ENCODE results near the gene ATP10A. TPM values are rescaled to one million over a fixed set of nuclear protein-coding genes. Genes with fewer than 3 reads are reported as not detected.
A peak's percentile ranks its signal among the peaks of the same experiment; 100 is the strongest.

ATP10A gene
- total RNA-seq, 1 donor from 2014 or later = not detected

DNA sequence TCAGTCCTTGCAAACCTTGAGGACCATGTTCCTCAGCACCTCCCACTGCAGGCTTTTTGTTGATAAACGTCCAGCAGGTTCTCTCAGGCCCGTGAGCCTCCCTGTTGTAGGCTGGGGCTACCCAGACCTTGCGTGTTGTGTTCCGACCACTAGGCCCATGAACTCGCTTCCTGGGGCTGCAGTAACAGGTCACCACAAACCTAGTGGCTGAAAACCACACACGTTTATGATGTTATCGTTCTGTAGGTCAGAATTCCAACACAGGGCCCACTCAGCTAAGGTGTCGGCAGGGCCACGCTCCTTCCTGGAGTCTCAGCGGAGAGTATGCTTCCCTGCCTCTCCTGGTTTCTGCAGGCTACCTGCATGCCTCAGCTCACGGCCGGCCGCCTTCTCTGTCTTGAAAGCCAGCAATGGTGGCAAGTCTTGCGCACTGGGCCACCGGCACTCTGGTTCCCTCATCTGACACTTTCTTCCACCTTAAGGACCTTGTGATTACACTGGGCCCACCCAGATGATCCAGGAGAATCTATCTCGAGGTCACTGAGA is 60.8 kb downstream of the ATP10A start:
- DNase-seq = no peak
- Mint-ChIP-seq H3K36me3 (ENCODE audit: unreplicated experiment) (no peaks in the 10 kb centered on the region), H3K9me3 (ENCODE audit: unreplicated experiment) (no peaks in the 10 kb centered on the region), H3K27me3 (ENCODE audit: unreplicated experiment) (peaks cover 7% of the 10 kb centered on the region), H3K4me3 (ENCODE audit: unreplicated experiment) (no peak overlapping the region), H3K27ac (ENCODE audit: unreplicated experiment) (no peak overlapping the region), H3K4me1 (ENCODE audit: low read depth, unreplicated experiment) (peaks cover 10% of the 10 kb centered on the region)
- TF ChIP-seq, protein P1, sequence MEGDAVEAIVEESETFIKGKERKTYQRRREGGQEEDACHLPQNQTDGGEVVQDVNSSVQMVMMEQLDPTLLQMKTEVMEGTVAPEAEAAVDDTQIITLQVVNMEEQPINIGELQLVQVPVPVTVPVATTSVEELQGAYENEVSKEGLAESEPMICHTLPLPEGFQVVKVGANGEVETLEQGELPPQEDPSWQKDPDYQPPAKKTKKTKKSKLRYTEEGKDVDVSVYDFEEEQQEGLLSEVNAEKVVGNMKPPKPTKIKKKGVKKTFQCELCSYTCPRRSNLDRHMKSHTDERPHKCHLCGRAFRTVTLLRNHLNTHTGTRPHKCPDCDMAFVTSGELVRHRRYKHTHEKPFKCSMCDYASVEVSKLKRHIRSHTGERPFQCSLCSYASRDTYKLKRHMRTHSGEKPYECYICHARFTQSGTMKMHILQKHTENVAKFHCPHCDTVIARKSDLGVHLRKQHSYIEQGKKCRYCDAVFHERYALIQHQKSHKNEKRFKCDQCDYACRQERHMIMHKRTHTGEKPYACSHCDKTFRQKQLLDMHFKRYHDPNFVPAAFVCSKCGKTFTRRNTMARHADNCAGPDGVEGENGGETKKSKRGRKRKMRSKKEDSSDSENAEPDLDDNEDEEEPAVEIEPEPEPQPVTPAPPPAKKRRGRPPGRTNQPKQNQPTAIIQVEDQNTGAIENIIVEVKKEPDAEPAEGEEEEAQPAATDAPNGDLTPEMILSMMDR (IDR thresholded peaks at IDR 0.05; ENCODE audit: partially characterized antibody, unreplicated experiment) = no peak

DNA sequence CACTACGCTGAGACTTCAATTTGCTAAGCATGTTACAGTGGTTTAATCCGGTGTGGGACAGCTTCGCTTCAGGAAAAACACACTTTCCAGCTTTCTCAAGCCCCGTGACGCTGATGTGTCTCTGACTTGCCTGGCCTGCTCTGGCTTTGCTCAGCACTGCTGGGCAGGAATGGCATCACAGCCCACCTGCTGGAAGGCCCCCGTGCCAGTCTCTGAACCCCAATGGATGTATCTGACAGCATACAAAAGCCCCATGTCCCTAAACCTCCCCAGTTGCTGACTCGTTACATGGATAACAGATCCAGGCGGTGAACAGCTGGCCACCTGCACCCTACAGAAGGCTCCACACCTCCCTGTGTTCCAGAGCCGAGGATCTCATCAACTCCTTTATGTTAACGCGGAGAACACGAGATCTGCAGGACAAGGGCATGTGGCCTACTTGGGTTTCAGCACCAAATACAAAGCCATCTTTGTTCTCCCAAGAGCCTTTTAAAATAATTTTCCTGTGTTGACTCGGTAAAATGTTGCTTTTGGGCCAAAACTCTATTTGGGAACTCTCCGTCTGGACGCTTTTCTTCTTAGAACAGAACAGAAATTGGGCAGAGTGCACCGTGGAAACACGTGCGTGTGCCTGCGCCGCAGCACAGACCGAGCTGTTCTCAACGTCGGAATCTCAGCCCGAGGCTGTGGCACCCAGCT is 61.4 kb downstream of the ATP10A start:
- Mint-ChIP-seq H3K9me3 (ENCODE audit: unreplicated experiment) (no peaks in the 10 kb centered on the region), H3K4me3 (ENCODE audit: unreplicated experiment) (no peak overlapping the region), H3K27ac (ENCODE audit: unreplicated experiment) (peak overlapping the region; percentile 40), H3K36me3 (ENCODE audit: unreplicated experiment) (no peaks in the 10 kb centered on the region), H3K27me3 (ENCODE audit: unreplicated experiment) (peaks cover 7% of the 10 kb centered on the region), H3K4me1 (ENCODE audit: low read depth, unreplicated experiment) (peaks cover 10% of the 10 kb centered on the region)
- DNase-seq = no peak
- TF ChIP-seq, protein P1 (IDR thresholded peaks at IDR 0.05; ENCODE audit: partially characterized antibody, unreplicated experiment) = no peak

DNA sequence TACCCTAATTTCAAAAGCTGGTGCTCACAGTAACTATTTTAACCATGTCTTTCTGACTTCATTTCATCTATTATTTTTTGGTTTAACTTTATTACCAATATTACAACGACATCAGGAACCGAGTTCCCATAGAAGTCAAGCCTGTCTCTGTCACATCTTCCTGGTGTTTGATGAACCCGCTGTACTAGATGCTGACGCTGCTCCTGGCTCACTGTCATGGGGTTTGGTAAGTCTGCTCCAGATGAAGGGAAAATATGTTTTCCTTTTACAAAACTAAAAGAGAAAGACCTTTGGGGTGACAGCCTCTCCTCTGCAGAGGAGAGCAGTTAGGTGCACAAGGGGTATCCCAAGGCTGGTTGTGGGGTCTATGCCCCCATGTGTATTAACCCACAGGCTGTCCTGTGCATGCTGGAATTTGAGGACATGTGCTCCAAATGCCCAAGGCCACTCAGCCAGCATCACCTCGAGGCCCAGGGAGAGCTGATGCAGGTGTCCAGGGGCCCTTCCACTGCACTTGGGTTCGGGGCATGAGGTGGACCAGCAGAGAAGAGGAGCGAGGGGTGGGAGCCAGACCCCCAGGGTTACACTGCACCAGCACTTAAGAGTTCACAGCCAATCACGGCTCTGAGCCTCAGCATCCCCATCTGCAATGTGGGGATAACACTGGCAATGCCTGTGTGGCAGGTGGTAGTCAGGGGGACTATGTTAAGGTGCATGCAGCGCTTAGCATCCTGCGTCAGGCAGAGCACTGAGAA is 62.2 kb downstream of the ATP10A start:
- H3K27me3 Mint-ChIP-seq (ENCODE audit: unreplicated experiment) = peaks cover 5% of the 10 kb centered on the region
- no peak for DNase-seq
- H3K36me3 Mint-ChIP-seq (ENCODE audit: unreplicated experiment) = no peaks in the 10 kb centered on the region
- H3K4me1 Mint-ChIP-seq (ENCODE audit: low read depth, unreplicated experiment) = peaks cover 10% of the 10 kb centered on the region
- TF ChIP-seq, protein P1 (IDR thresholded peaks at IDR 0.05; ENCODE audit: partially characterized antibody, unreplicated experiment) = no peak
- H3K27ac Mint-ChIP-seq (ENCODE audit: unreplicated experiment) = no peak overlapping the region
- H3K4me3 Mint-ChIP-seq (ENCODE audit: unreplicated experiment) = no peak overlapping the region
- no peaks in the 10 kb centered on the region for H3K9me3 Mint-ChIP-seq (ENCODE audit: unreplicated experiment)

DNA sequence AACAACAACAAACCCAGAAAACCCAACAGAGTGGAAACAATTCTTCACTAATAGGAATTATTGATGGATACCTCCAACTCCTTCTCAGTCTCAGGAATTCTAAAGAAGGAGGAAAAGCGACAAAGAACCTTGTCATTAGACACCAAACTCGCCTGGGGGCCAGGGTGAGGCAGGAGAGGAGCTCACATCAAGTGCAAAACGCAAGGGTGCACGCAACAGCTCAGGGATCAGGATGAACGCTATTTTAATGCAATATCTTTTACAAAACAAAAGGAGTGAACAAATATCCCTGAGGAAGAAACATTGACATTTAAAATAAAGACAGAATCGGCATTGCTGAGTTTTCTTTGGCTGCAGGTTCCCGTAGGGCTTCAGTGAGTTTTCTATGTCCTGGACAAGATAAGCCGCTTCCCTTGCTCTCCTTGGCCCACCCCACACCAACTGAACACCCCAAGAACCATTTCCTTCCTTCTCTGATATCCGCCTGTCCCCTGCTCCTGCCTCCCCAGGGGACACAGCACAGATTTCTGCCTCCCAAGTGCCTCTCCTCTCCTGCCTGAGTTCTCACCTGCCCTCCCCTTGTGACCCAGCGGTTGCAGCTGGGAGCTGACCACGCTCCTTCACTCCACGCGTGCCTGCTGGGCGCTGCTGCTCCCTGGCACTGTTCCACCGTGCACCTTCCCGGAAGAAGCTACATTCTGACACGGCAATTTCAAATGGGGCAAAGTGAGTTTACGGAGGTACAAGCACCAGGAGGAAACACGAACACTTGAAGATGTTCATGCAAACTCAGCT is 63.0 kb downstream of the ATP10A start:
- H3K27me3 Mint-ChIP-seq (ENCODE audit: unreplicated experiment) = peaks cover 5% of the 10 kb centered on the region
- TF ChIP-seq, protein P1 (IDR thresholded peaks at IDR 0.05; ENCODE audit: partially characterized antibody, unreplicated experiment) = no peak
- H3K36me3 Mint-ChIP-seq (ENCODE audit: unreplicated experiment) = no peaks in the 10 kb centered on the region
- no peak overlapping the region for H3K4me3 Mint-ChIP-seq (ENCODE audit: unreplicated experiment)
- peaks cover 10% of the 10 kb centered on the region for H3K4me1 Mint-ChIP-seq (ENCODE audit: low read depth, unreplicated experiment)
- H3K9me3 Mint-ChIP-seq (ENCODE audit: unreplicated experiment) = no peaks in the 10 kb centered on the region
- DNase-seq = no peak
- no peak overlapping the region for H3K27ac Mint-ChIP-seq (ENCODE audit: unreplicated experiment)

Measured in glutamatergic neuron (in vitro differentiated cells).